NT2/D1 (cell line): ENCODE measurements around the gene MSANTD4.

Source experiments
- DNase-seq: peaks from one replicate; pipeline ENCODE4 v3.0.0-alpha.2; 2011; ENCODE audit warnings: low read depth, low spot score
- H3K27me3 ChIP-seq: 2 replicates; pipeline ENCODE4 v1.6.0; 2011; ENCODE audit warnings: mild to moderate bottlenecking; ENCODE audit not compliant: insufficient read length, insufficient read depth
- H3K36me3 ChIP-seq: 2 replicates; pipeline ENCODE4 v1.6.1; 2011; ENCODE audit warnings: mild to moderate bottlenecking, low read length, mixed read lengths; ENCODE audit not compliant: insufficient read depth, insufficient read length
- H3K4me1 ChIP-seq: 2 replicates; pipeline ENCODE4 v1.5.1; 2011; ENCODE audit not compliant: insufficient read depth, insufficient read length
- H3K4me3 ChIP-seq: 2 replicates; pipeline ENCODE4 v1.5.1; 2011; ENCODE audit warnings: low read depth; ENCODE audit not compliant: insufficient read length
- H3K9ac ChIP-seq: 2 replicates; pipeline ENCODE4 v1.6.0; 2011; ENCODE audit warnings: low read depth; ENCODE audit not compliant: insufficient read length
- H3K9me3 ChIP-seq: 2 replicates; pipeline ENCODE4 v1.5.1; 2011; ENCODE audit warnings: mild to moderate bottlenecking, low read length; ENCODE audit not compliant: insufficient read depth
- SUZ12 ChIP-seq: IDR thresholded peaks from 2 replicates; pipeline ENCODE4 v1.6.1; 2011; ENCODE audit not compliant: insufficient read length, insufficient read depth; ENCODE audit errors: extremely low read depth
- YY1 ChIP-seq: IDR thresholded peaks from 2 replicates; pipeline ENCODE4 v1.6.1; 2011; ENCODE audit not compliant: insufficient read length, insufficient read depth
- ZNF274 ChIP-seq: IDR thresholded peaks from 2 replicates; pipeline ENCODE4 v1.6.1; 2011; ENCODE audit warnings: mild to moderate bottlenecking, low read depth, low read length

Gene MSANTD4

GRCh38 chr11:106051103-106051502, 29.1 kb upstream of the MSANTD4 start:
- no peaks in the 10 kb centered on the region for H3K36me3 ChIP-seq
- TF ChIP-seq ZNF274 (no peak), YY1 (no peak), SUZ12 (no peak)

GRCh38 chr11:106049727-106050476, 27.9 kb upstream of the MSANTD4 start:
- TF ChIP-seq ZNF274 (no peak), YY1 (no peak), SUZ12 (no peak)
- Histone ChIP-seq H3K27me3 (no peaks in the 10 kb centered on the region), H3K4me1 (no peaks in the 10 kb centered on the region), H3K9ac (no peak overlapping the region), H3K4me3 (no peak overlapping the region), H3K9me3 (no peaks in the 10 kb centered on the region), H3K36me3 (no peaks in the 10 kb centered on the region)
- no peak for DNase-seq

More at GRCh38 chr11:106051103-106051502, 29.1 kb upstream of the MSANTD4 start:
- Histone ChIP-seq H3K4me1 (no peaks in the 10 kb centered on the region), H3K9ac (no peak overlapping the region), H3K9me3 (no peaks in the 10 kb centered on the region), H3K27me3 (no peaks in the 10 kb centered on the region), H3K4me3 (no peak overlapping the region)
- DNase-seq, result no peak

- Histone ChIP-seq H3K9me3 (no peaks in the 10 kb centered on the region), H3K4me1 (no peaks in the 10 kb centered on the region), H3K9ac (no peak overlapping the region), H3K4me3 (no peak overlapping the region), H3K36me3 (no peaks in the 10 kb centered on the region), H3K27me3 (no peaks in the 10 kb centered on the region)
- TF ChIP-seq SUZ12, result no peak
- TF ChIP-seq YY1, result no peak
- no peak for TF ChIP-seq ZNF274
- DNase-seq, result no peak
Observed at GRCh38 chr11:106047631-106048030, 25.6 kb upstream of the MSANTD4 start.

- Histone ChIP-seq H3K4me3 (no peak overlapping the region), H3K9me3 (no peaks in the 10 kb centered on the region), H3K27me3 (no peaks in the 10 kb centered on the region), H3K4me1 (no peaks in the 10 kb centered on the region), H3K9ac (no peak overlapping the region), H3K36me3 (no peaks in the 10 kb centered on the region)
- no peak for DNase-seq
- TF ChIP-seq YY1, result no peak
- TF ChIP-seq ZNF274, result no peak
- no peak for TF ChIP-seq SUZ12
Observed at GRCh38 chr11:106043540-106043939, 21.5 kb upstream of the MSANTD4 start.

GRCh38 chr11:106032861-106033260, 10.8 kb upstream of the MSANTD4 start:
- DNase-seq, result no peak
- Histone ChIP-seq H3K4me3 (no peak overlapping the region), H3K9ac (no peak overlapping the region), H3K4me1 (no peaks in the 10 kb centered on the region), H3K36me3 (no peaks in the 10 kb centered on the region), H3K9me3 (no peaks in the 10 kb centered on the region), H3K27me3 (no peaks in the 10 kb centered on the region)
- TF ChIP-seq ZNF274, result no peak
- no peak for TF ChIP-seq SUZ12
- no peak for TF ChIP-seq YY1

- DNase-seq, result no peak
- H3K9me3 ChIP-seq, result no peaks in the 10 kb centered on the region
- TF ChIP-seq ZNF274 (no peak), SUZ12 (no peak), YY1 (no peak)
- H3K36me3 ChIP-seq, result no peaks in the 10 kb centered on the region
- no peak overlapping the region for H3K9ac ChIP-seq
- H3K4me1 ChIP-seq, result no peaks in the 10 kb centered on the region
- H3K27me3 ChIP-seq, result no peaks in the 10 kb centered on the region
- H3K4me3 ChIP-seq, result no peak overlapping the region
Observed at GRCh38 chr11:106031936-106032335, 9.9 kb upstream of the MSANTD4 start.

- H3K9ac ChIP-seq, result no peak overlapping the region
- no peaks in the 10 kb centered on the region for H3K9me3 ChIP-seq
- DNase-seq, result no peak
- no peaks in the 10 kb centered on the region for H3K4me1 ChIP-seq
- TF ChIP-seq YY1 (no peak), SUZ12 (no peak), ZNF274 (no peak)
- no peaks in the 10 kb centered on the region for H3K27me3 ChIP-seq
- H3K4me3 ChIP-seq, result no peak overlapping the region
- H3K36me3 ChIP-seq, result no peaks in the 10 kb centered on the region
Observed at GRCh38 chr11:106031202-106031810, 9.3 kb upstream of the MSANTD4 start.
